ENCODE data around the gene N4BP2L2.
A peak's percentile ranks its signal among the peaks of the same experiment; 100 is the strongest.

The N4BP2L2 gene

GRCh38 chr13:32468502-32469142 is 70.0 kb downstream of the N4BP2L2 start:
- DNase-seq (ENCODE audit: low read depth in 2 of 2), result no peak

DNA sequence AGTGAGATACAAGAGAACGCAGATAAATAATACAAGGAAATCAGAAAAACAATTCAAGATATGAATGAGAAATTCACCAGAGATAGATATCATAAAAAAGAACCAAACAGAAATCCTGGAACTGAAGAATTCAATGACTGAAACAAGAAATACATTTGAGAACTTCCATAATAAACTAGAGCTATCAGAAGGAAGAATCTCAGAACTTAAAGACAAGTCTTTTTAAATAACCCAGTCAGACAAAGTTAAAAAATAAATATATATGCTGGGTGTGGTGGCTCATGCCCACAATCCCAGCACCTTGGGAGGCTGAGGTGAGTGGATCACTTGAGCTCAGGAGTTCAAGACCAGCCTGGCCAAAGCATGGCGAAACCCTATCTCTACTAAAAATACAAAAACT is 82.0 kb downstream of the N4BP2L2 start:
- no peak for DNase-seq (ENCODE audit: low read depth in 2 of 2)

GRCh38 chr13:32455594-32455903 is 83.0 kb downstream of the N4BP2L2 start:
- no peak for DNase-seq (ENCODE audit: low read depth in 2 of 2)

DNA sequence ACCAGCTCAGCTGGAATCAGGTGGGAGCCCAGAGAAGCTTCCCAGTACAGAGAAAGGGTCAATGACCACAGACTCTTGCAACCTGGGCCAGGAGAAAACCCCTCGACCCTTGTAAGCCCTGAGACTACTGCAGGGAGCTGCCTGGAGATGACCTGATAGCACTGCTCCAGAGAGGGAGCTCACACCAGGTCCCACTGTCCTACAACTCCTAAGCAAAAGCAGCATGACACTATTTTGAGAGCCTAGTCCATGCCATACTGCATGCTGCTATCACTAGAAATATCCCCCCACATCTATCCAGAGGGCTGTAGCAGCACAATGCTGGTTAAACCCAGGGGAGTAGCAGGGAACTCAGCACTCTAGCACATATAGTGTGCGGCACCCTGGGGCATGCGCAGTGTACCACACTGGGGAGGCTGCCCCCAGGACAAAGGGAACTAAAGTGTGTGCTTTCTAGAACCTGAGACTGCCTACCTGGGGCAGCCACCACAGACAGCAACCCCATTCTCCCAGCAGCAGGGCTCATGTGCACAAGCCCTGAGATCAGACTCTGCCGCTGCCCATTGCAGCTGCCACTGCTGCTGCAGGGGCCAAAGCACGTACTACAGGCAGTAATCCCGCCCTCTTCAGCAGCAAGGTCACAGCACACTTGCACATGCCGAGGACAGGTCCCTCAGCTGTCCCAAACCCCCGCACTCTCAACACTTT is 83.6 kb downstream of the N4BP2L2 start:
- no peak for DNase-seq (ENCODE audit: low read depth in 2 of 2)

- DNase-seq (ENCODE audit: low read depth in 2 of 2), result no peak
Observed at GRCh38 chr13:32453981-32454380, 84.6 kb downstream of the N4BP2L2 start.

- no peak for DNase-seq (ENCODE audit: low read depth in 2 of 2)
Observed at GRCh38 chr13:32448972-32449371, 89.6 kb downstream of the N4BP2L2 start.

DNA sequence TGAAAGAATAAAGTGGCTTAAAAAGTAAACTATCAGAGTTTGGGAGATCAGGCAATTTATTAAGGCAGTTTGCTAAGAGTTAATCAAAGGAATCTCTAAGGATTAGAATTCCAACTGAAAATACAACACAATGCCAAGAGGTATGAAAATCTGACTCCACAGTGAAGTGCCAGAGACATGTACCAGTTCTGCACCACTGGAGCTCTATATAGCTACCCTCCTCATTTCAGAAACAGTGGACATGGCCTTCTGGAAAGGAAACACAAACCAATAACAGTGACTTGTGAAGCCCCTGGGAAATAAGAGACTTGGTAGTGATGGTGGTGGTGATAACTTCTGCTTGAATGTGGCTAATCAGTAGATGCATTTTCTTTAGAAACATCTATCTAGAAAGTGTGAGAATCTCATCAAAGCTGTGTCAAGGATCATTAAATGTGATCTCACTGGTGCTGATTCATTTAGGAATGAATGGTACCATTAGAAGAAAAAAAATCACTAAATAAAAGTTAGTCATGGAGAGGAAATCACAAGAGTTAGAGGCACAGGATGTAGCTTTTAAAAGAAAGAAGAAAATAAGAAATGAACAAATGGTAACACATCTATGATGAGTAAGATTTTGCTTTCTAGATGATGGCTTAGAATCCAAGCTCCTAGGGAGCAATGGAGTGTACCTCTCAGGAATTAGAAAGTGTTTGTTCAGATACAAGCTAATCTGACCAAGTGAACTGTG is 90.5 kb downstream of the N4BP2L2 start:
- no peak for DNase-seq (ENCODE audit: low read depth in 2 of 2)

DNA sequence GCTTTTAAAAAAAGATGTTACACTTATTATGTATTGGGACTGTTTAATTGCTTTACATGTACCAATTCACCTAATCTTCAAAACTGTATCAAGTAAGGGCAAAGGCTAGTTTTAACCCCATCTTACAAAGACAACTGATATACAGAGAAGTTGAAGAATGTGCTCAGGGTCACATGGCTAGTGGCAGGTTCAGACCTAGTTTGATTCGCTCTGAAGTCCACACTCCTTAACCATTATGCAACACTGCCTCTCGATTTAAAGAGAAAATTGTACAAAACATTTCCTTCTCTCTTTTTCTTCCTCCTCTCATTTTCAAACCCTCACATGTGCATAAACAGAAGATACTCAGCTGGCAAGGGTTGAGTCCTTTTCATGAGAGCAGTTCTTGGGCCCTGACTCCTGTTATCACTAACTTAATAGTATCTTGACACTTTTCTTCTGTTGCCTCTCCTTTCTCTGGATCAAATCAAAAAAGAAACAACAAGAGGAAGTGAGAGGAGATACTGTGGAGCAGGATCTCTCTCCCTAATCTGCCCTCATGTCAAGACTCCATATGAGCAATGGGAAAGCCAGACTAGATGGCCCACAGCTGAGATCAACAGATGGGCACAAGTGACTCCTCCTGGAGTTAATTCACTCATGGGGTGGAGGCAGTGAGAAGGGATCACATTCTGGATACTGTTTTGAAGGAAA is 91.7 kb downstream of the N4BP2L2 start:
- DNase-seq (ENCODE audit: low read depth in 2 of 2), result no peak

DNA sequence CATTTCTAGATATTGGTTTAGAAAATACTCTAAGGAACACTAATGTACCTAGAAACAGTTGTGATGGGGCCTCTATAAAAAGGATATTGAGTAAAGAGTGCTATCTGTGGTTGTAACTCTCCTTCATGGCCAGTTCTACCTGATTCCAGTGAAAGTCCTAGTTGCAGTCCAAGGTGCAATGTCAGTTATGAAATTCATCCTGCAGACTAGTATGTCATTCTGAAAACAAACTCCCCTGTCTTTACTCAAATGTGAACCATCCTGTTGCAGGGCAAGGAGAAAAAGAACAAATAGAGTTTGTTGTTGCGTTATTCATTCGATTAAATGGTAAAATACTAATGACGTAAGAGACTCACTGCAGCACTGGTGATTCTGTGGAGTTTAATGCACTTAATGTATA is 92.4 kb downstream of the N4BP2L2 start:
- DNase-seq (ENCODE audit: low read depth in 2 of 2), result no peak

DNA sequence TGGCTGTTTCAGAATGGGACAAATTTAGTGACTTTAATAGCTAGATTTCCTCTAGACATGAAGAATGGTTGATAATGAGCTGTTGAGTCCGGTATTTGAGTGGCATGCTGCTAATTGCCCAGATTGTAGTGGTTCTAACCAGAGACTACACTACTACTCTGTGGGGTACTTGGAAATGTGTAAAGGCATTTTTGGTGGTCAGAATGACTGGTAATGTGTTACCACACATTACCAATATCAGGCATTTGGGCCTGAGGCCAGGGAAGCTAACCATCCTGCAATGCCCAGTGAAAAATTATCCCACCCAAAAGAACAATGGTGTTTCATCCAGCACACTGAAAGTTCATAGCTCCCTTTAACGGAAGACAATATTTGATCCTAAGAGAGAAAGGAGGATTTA is 93.1 kb downstream of the N4BP2L2 start:
- DNase-seq (ENCODE audit: low read depth in 2 of 2), result no peak

GRCh38 chr13:32443111-32443510 is 95.5 kb downstream of the N4BP2L2 start:
- no peak for DNase-seq (ENCODE audit: low read depth in 2 of 2)

GRCh38 chr13:32438871-32439270 is 99.7 kb downstream of the N4BP2L2 start:
- no peak for DNase-seq (ENCODE audit: low read depth in 2 of 2)

GRCh38 chr13:32432856-32433255 is 105.7 kb downstream of the N4BP2L2 start:
- DNase-seq (ENCODE audit: low read depth in 2 of 2), result no peak

DNA sequence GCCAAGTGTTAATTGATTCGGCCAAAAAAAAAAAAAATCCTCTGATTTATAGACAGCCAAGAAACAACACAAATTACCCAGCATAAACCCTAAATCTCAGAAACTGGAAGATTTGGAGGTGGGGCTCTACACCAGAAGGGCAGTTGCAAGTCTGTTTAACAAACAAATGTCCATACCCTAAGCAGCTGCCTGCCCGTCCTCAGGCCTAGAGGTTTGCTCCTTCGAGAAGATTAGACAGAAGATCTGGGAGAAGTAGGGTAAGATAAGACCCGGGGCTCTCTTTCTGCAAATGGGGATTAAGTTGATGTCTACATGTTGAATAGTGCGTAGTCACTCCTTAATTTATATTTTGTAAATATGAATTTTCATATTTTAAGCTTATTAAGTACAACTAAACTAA is 107.2 kb downstream of the N4BP2L2 start:
- no peak for DNase-seq (ENCODE audit: low read depth in 2 of 2)

DNA sequence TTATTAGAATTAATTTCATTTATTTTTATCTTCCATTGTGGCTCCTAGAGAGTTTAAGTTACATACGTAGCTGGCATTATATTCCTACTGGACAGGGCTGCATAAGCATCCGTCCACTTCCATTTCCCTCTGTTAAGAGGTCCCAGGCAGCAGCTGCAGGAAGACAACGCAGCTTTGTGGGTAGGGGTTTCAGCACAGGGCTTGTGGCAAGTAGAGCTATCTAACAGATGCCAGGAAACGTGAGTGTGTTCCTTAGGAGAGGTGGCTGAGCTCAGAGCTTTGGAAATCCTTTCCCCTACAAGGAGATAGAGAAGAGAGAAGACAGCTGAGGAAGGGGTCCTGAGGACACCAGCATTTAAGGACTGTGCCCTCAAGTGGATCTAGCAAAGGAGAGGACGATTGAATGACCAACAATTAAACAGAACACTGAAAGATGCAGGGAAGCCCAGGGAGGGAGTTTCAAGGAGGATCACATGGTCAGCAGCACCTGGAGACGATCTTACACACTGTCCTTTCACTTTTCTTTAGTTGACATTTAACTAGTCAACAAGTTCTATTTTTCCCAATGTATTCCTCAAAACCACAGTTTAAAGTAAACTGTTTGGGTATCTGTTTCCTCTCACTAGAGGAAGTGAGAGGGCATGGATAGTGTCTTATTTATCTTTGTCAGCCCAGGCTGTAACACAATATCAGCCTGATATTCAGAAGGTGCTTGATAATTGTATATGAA is 108.4 kb downstream of the N4BP2L2 start:
- no peak for DNase-seq (ENCODE audit: low read depth in 2 of 2)

DNA sequence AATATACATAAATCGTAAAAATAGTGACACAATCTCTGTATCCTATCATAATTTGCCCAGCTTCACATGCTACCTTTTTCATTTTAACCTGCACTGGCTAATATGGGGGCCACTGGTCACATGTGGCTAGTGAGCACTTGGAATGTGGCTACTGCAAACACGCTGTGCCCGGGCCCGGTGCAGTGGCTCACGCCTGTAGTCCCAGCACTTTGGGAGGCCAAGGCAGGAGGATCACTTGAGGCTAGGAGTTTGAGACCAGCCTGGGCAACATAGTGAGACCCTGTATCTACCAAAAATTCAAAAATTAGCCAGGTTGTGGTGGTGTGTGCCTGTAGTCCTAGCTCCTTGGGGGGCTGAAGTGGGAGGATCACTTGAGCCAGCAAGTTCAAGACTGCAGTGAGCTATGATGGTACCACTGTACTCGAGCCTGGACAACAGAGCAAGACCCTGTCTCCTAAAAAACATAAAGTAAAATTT is 109.1 kb downstream of the N4BP2L2 start:
- no peak for DNase-seq (ENCODE audit: low read depth in 2 of 2)

- DNase-seq (ENCODE audit: low read depth in 2 of 2), result no peak
Observed at GRCh38 chr13:32428581-32429432, 109.8 kb downstream of the N4BP2L2 start.

- DNase-seq (ENCODE audit: low read depth in 2 of 2), result peak; percentile 82 to 83
Observed at GRCh38 chr13:32427852-32428580, 110.6 kb downstream of the N4BP2L2 start, which contains the start of gene N4BP2L1. Gene N4BP2L1 (minus strand): TSS chr13:32428130. CDS start chr13:32428082, 48 bp downstream.

- DNase-seq (ENCODE audit: low read depth in 2 of 2), result peak; percentile 31 to 35
Observed at GRCh38 chr13:32426990-32427851, 111.4 kb downstream of the N4BP2L2 start.

Data from stimulated activated CD8-positive, alpha-beta memory T cell treated with anti-CD3 and anti-CD28 coated beads, Interleukin-15, amount 100 ng/mL, for 4 hours (primary cell).